HepG2 (cell line): ENCODE results near the gene COMP. TPM values are rescaled to one million over a fixed set of nuclear protein-coding genes. Genes with fewer than 3 reads are reported as not detected.
A peak's percentile ranks its signal among the peaks of the same experiment; 100 is the strongest.

Experiments
- ATAC-seq: fragments of 200-7000 bp; cut with Tn5 transposase; 3 replicates; pipeline ENCODE4 v1.9.1; 2020; ENCODE audit warnings: mild to moderate bottlenecking, moderate library complexity
- BruUV-seq: library from RNA; stranded (reverse); fragments of 400-500 nt; replicated peaks from 2 replicates; lab custom pipeline; 2021; lab: Mats Ljungman, UMichigan
- CTCF ChIA-PET: fragments of 300-600 bp; formaldehyde crosslinking; extraction: SDS; loops from one replicate; lab custom pipeline; 2021; ENCODE audit warnings: low total read pairs, inconsistent platforms, low intra/inter-chr PET ratio; lab: Yijun Ruan, JAX
- POLR2A ChIA-PET: fragments of 350-600 bp; sonication (Branson Sonifier 250); formaldehyde crosslinking; loops from one replicate; lab custom pipeline; 2020; ENCODE audit warnings: antibody characterized with exemption, inconsistent platforms; lab: Yijun Ruan, JAX
- DNase-seq: peaks from one replicate; pipeline ENCODE4 v3.0.0-alpha.2; 2015; ENCODE audit warnings: low spot score
- FAIRE-seq: peaks from 3 replicates; lab custom pipeline; 2011; peaks lifted over from hg19 to GRCh38; lab: Jason Lieb, UNC
- H2AFZ ChIP-seq: one replicate; pipeline ENCODE4 v1.6.1; 2011; ENCODE audit warnings: low read length, inconsistent platforms
- H3K27ac ChIP-seq: fragments of 300-600 bp; 3 replicates; pipeline ENCODE4 v1.8.0; 2011; ENCODE audit warnings: mixed run types, mild to moderate bottlenecking, mixed read lengths, low read length, inconsistent platforms; ENCODE audit not compliant: insufficient read depth; ENCODE audit errors: extremely low read length
- H3K27me3 ChIP-seq, 2 experiments: fragments of 200-600 bp in 1 of 2; 2 replicates in 1 of 2; 3 replicates in 1 of 2; pipeline versions ENCODE4 v1.6.0 to v1.8.0; 2011; ENCODE audit warnings: low read length in 2 of 2, mild to moderate bottlenecking in 2 of 2, moderate library complexity in 2 of 2, inconsistent platforms in 1 of 2; ENCODE audit not compliant: insufficient read depth in 2 of 2, control insufficient read depth in 1 of 2
- H3K36me3 ChIP-seq, 2 experiments: fragments of 200-600 bp in 1 of 2; replicated peaks in 1 of 2; 2 replicates in 1 of 2; 3 replicates in 1 of 2; pipeline versions ENCODE4 v1.5.1 to v1.8.0; 2011; ENCODE audit warnings: low read length in 2 of 2, inconsistent platforms in 1 of 2; ENCODE audit not compliant: insufficient read depth in 2 of 2, control insufficient read depth in 1 of 2
- H3K4me1 ChIP-seq: 2 replicates; pipeline ENCODE4 v1.5.1; 2012; ENCODE audit warnings: low read length, inconsistent platforms; ENCODE audit not compliant: insufficient read depth
- H3K4me2 ChIP-seq: 2 replicates; pipeline ENCODE4 v1.6.0; 2011; ENCODE audit warnings: low read depth, low read length, inconsistent platforms
- H3K4me3 ChIP-seq, 3 experiments: fragments of 200-600 bp in 1 of 3; sonication (generic), shearing (Covaris generic) in 1 of 3; replicated peaks in 1 of 3; 2 replicates each; pipeline ENCODE4 v1.5.1; 2011 to 2016; ENCODE audit warnings: low read length in 3 of 3, inconsistent platforms in 2 of 3, low read depth in 2 of 3, mild to moderate bottlenecking in 2 of 3, control low read depth in 1 of 3, mixed read lengths in 1 of 3; ENCODE audit not compliant: insufficient read depth in 1 of 3
- H3K79me2 ChIP-seq: one replicate; pipeline ENCODE4 v1.6.1; 2011; ENCODE audit warnings: low read length, inconsistent platforms; ENCODE audit not compliant: insufficient read depth
- H3K9ac ChIP-seq: 2 replicates; pipeline ENCODE4 v1.6.0; 2011; ENCODE audit warnings: mild to moderate bottlenecking, low read depth, low read length, inconsistent platforms; ENCODE audit not compliant: insufficient read depth
- H3K9me3 ChIP-seq: 2 replicates; pipeline ENCODE4 v1.5.1; 2012; ENCODE audit warnings: mild to moderate bottlenecking, low read length
- H4K20me1 ChIP-seq: 2 replicates; pipeline ENCODE4 v1.6.0; 2011; ENCODE audit warnings: inconsistent platforms, mild to moderate bottlenecking, low read length, moderate library complexity; ENCODE audit not compliant: insufficient read depth
- CEBPB ChIP-seq: IDR thresholded peaks from 2 replicates; pipeline ENCODE4 v1.6.1; 2011; ENCODE audit warnings: low read depth, low read length, improper control_type of control experiment, borderline replicate concordance
- PPARG ChIP-seq: conservative IDR thresholded peaks from 2 replicates; pipeline ENCODE4 v1.6.1; 2016; ENCODE audit warnings: missing biosample characterization, missing genetic modification reagents
- ZNF333 ChIP-seq: sonication (generic); formaldehyde crosslinking; IDR thresholded peaks from 2 replicates; pipeline ENCODE4 v1.4.0; 2020; ENCODE audit warnings: mild to moderate bottlenecking, missing genetic modification reagents, borderline replicate concordance
- ZNF367 ChIP-seq: sonication (generic); formaldehyde crosslinking; IDR thresholded peaks from 2 replicates; pipeline ENCODE4 v1.4.0; 2020; ENCODE audit warnings: missing genetic modification reagents, borderline replicate concordance
- ZNF607 ChIP-seq: sonication (generic); formaldehyde crosslinking; IDR thresholded peaks from 2 replicates; pipeline ENCODE4 v1.5.1; 2020; ENCODE audit warnings: missing genetic modification reagents, mild to moderate bottlenecking, borderline replicate concordance
- WGBS: methylation state at CpG from one replicate; pipeline ENCODE4 v1.1.6; 2017; ENCODE audit warnings: low lambda C conversion rate; 5-methylcytosine and 5-hydroxymethylcytosine counted together
- in situ Hi-C: cut with HindIII; loops from 2 replicates; pipeline ENCODE4 v1.10.0; 2017; ENCODE audit warnings: low pct_unique_long_range_greater_than_20kb; ENCODE audit not compliant: extremely low pct_ligation_motif_present
- intact Hi-C: fragments of 100-400 bp; cut with micrococcal nuclease; formaldehyde crosslinking; loops from one replicate; pipeline ENCODE4 v1.10.0; 2022; ENCODE audit not compliant: unreplicated experiment
- polyA plus RNA-seq, 8 experiments: library from polyadenylated mRNA; depleted of rRNA in 3 of 8; stranded (reverse) in 7 of 8; unstranded in 1 of 8; fragments of >200 nt; fragmentation: Illumina TruSeq in 4 of 8; extraction: Trizol in 4 of 8; gene quantifications; 2 replicates each; pipeline versions ENCODE4 v1.2.1 to v1.2.3, GENCODE V29; 2011 to 2016; ENCODE audit warnings: low read depth in 4 of 8, missing spikeins in 1 of 8, mixed read lengths in 1 of 8; ENCODE audit not compliant: insufficient read depth in 1 of 8
- total RNA-seq, 5 experiments: library from RNA; depleted of rRNA; stranded (reverse); fragments of >200 nt; fragmentation: Illumina TruSeq; extraction: Trizol; gene quantifications; 2 replicates each; pipeline ENCODE4 v1.2.3, GENCODE V29; 2016; ENCODE audit warnings: low read depth in 1 of 5
- TF ChIP-seq, protein P1 (sequence below): sonication (generic); formaldehyde crosslinking; IDR thresholded peaks from 2 replicates; pipeline ENCODE4 v1.4.0; 2020; ENCODE audit warnings: missing genetic modification reagents
- TF ChIP-seq, protein P2 (sequence below): sonication (generic); formaldehyde crosslinking; IDR thresholded peaks from 2 replicates; pipeline ENCODE4 v1.5.1; 2020; ENCODE audit warnings: mild to moderate bottlenecking, missing genetic modification reagents

Gene COMP
- total and polyA plus RNA-seq, 2 of the 13 experiments (the other 11 are each of a cell fraction or from before 2014, with no cell fraction given): 0.04 to 0.13 TPM

DNA sequence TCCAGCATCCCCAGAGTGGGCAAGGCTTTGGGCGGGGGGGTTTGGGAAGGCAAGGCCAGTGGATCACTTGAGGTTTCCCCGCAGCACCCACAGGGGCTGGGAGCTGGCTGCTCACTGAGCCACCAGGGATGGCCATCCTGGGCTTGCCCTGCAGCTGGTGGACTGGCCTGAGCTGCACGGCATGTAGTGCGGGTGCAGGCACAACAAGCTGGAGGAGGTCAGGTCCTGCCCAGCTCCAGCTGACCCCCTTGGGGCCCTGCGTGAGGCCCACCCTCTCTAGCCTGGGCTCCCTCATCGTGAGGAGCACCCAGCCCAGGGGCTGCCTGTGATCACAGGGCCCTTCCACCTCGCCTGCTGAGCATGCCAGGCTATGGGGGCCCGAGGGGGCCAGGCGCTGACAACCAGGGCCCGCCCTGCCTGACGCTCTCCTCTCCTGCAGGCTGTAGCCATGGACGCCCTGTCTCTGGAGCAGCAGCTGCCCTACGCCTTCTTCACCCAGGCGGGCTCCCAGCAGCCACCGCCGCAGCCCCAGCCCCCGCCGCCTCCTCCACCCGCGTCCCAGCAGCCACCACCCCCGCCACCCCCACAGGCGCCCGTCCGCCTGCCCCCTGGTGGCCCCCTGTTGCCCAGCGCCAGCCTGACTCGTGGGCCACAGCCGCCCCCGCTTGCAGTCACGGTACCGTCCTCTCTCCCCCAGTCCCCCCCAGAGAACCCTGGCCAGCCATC, 22.9 kb downstream of the COMP start:
- TF ChIP-seq, protein P1, sequence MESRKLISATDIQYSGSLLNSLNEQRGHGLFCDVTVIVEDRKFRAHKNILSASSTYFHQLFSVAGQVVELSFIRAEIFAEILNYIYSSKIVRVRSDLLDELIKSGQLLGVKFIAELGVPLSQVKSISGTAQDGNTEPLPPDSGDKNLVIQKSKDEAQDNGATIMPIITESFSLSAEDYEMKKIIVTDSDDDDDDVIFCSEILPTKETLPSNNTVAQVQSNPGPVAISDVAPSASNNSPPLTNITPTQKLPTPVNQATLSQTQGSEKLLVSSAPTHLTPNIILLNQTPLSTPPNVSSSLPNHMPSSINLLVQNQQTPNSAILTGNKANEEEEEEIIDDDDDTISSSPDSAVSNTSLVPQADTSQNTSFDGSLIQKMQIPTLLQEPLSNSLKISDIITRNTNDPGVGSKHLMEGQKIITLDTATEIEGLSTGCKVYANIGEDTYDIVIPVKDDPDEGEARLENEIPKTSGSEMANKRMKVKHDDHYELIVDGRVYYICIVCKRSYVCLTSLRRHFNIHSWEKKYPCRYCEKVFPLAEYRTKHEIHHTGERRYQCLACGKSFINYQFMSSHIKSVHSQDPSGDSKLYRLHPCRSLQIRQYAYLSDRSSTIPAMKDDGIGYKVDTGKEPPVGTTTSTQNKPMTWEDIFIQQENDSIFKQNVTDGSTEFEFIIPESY (CRISPR knock-in tag): peak; percentile 81
- TF ChIP-seq CEBPB (no peak), ZNF333 (no peak), PPARG (no peak), ZNF367 (CRISPR knock-in tag) (no peak), ZNF607 (no peak)
- TF ChIP-seq, protein P2, sequence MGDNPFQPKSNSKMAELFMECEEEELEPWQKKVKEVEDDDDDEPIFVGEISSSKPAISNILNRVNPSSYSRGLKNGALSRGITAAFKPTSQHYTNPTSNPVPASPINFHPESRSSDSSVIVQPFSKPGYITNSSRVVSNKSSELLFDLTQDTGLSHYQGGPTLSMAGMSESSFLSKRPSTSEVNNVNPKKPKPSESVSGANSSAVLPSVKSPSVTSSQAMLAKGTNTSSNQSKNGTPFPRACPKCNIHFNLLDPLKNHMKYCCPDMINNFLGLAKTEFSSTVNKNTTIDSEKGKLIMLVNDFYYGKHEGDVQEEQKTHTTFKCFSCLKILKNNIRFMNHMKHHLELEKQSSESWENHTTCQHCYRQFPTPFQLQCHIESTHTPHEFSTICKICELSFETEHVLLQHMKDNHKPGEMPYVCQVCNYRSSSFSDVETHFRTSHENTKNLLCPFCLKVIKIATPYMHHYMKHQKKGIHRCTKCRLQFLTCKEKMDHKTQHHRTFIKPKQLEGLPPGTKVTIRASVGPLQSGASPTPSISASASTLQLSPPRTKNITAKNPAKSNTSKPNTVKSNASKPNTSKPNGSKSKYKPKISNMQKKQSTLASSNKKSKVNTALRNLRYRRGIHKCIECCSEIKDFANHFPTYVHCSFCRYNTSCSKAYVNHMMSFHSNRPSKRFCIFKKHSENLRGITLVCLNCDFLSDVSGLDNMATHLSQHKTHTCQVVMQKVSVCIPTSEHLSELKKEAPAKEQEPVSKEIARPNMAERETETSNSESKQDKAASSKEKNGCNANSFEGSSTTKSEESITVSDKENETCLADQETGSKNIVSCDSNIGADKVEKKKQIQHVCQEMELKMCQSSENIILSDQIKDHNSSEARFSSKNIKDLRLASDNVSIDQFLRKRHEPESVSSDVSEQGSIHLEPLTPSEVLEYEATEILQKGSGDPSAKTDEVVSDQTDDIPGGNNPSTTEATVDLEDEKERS (CRISPR knock-in tag): no peak
- TF ChIP-seq, all 625 proteins: peak for 1
- ATAC-seq (peak; percentile 3; the same call in 1 of the 3 replicates), FAIRE-seq (no peak), DNase-seq (no peak)
- ChIA-PET CTCF (no interaction called here), POLR2A (interaction anchor here (1.2 kb wide), 1 partner anchor 72 kb away, joined by 3 read pairs; no protein-coding TSS in a partner anchor)
- no peaks in the 10 kb centered on the region for H3K9me3 ChIP-seq
- H3K79me2 ChIP-seq: no peaks in the 10 kb centered on the region
- H3K9ac ChIP-seq: no peak overlapping the region
- 90% methylated on average over 25 of the region's 30 CpGs for WGBS
- H2AFZ ChIP-seq: no peak overlapping the region
- H4K20me1 ChIP-seq: no peaks in the 10 kb centered on the region
- H3K4me3 ChIP-seq: no peak overlapping the region
- in situ Hi-C loops: no loop called here
- intact Hi-C loops: no loop called here
- no peaks in the 10 kb centered on the region for H3K36me3 ChIP-seq
- H3K4me1 ChIP-seq: peaks cover 1% of the 10 kb centered on the region; the same call in 1 of the 2 replicates
- no peak overlapping the region for H3K27ac ChIP-seq
- no peaks in the 10 kb centered on the region for H3K27me3 ChIP-seq
- no peak overlapping the region for H3K4me2 ChIP-seq
- no TSS peak for BruUV-seq
